NCI-H1048 (cell line): ENCODE data around the gene LRRC34.
A peak's percentile ranks its signal among the peaks of the same experiment; 100 is the strongest.

Experiments used
- DNase-seq: peaks from one replicate; lab custom pipeline; 2025; lab: John Stamatoyannopoulos, UW

LRRC34 gene

DNA sequence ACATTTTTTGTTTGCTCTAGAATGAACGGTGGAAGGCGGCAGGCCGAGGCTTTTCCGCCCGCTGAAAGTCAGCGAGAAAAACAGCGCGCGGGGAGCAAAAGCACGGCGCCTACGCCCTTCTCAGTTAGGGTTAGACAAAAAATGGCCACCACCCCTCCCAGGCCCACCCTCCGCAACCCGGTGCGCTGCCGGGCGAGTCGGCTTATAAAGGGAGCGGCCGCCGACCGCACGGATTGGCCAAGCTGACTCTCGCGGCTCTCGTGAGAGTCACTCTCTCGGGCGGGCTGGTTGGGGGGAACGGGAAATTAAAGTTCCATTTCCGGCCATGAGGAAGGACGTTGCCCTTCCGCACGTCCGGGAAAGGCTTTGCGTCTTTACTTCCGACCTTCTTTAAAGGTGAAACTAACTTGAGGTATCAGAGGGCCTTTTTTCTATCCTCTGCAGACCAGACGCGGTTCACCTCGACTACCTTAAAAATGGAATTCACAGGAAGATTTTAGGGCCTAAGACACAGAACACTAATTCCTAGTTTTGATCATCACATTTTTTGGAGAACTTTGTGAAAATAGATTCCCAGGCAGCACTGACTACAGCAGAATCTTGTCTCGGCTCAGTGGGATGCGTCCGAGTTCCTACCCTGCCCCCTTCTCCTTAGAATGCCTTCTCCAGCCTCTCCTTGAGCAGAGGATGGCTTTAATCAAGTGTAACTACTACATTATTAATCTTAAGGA lies 47.7 kb downstream of the LRRC34 start, which contains the start of gene TERC:
Gene TERC (minus strand): TSS at position 179 of the 731 bp plus-strand sequence.
- DNase-seq = peak; percentile 65

DNA sequence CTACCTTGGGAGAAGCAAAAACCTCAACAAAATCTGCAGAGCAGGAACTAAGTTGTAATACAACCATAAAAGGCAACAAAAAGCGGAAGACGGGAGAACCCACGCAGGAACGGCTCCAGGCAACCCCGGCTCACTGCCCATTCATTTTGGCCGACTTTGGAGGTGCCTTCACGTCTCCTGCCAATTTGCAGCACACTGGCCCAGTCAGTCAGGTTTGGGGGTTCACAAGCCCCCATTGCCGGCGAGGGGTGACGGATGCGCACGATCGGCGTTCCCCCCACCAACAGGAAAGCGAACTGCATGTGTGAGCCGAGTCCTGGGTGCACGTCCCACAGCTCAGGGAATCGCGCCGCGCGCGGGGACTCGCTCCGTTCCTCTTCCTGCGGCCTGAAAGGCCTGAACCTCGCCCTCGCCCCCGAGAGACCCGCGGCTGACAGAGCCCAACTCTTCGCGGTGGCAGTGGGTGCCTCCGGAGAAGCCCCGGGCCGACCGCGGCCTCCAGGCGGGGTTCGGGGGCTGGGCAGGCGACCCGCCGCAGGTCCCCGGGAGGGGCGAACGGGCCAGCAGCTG lies 48.3 kb downstream of the LRRC34 start:
- no peak for DNase-seq

DNA sequence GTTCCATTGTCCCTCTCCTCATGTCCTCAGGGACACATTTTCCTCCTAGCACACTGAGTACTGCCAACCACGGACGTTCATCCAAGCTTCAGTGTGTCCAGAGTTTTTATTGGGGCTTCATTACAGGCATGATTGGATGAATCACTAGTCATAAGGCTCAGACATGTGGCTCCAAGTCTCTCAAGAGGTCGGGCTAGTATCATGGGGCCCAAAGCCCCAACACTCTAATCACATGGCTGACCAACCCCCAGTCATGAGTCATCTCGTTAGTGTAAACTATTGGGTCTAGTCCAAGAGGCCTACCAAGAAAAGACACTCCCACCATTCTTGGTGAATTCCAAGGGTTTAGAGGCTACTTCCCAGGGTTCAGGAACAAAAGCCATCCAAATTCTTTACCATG lies 52.2 kb downstream of the LRRC34 start:
- no peak for DNase-seq

DNA sequence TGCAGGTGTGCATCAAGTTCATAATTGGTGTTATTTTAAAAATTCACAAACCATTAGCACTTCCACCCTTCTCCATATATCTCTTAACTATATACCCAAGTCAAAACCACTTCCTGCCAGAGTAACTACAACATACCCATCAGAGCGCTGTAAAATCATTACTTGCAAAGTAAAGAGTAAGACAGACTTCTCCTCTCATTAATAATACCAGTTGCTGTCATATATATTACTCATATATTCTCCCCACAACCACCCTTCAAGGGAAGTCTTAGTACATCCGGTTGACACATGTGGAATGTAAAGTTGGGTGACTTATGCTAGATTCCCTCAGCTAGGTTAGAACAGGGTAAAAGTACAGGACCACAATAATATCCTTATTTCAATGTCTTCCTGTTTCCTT lies 53.4 kb downstream of the LRRC34 start:
- DNase-seq = no peak

DNA sequence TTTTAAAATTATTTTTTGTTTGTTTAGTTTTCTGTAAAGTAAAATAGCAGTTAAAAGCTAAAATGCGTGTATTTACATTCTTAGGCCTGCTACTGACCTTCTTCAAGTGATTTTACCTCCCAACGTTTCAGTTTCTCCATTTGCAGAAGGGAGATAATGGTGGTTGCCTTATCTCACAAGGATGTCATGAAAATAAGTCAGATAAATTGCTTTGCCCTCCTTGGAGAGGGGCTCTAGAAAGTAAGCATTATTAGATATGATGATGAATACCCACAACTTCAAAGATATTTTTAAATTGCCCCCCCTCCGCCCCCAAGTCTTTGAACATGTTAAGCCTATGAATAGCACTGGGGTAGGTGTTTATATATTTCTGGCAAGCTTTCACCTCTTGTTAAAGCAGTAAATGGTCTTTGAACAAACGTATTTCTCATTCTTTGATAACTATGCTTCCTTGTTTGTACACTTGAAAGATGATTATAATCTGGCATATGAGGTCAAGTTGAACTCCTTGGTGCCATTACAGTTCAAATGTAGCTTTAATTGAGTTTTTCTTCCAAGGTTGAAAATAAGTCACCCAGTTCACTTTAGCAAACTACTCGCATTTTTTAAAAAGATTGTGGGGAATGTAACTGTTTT lies 54.2 kb downstream of the LRRC34 start:
- no peak for DNase-seq

DNA sequence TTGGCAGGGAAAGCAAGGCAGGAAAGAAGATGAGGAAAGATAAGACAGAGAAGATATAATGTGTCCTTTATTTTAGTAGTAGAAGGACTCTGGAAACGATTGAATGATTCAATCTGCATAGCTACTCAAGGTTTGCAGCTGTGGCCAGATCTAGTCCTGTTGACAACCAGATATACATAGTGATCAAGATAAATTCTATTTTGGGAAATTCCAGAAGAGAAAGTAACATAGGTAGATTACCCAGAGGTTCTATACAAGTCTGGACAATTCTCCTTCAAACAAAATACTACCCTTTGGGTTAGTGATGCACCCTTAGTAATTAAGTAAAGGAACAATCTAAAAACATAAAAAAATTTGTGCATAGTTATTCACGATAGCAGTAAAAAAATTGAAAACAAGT lies 57.2 kb downstream of the LRRC34 start:
- no peak for DNase-seq

DNA sequence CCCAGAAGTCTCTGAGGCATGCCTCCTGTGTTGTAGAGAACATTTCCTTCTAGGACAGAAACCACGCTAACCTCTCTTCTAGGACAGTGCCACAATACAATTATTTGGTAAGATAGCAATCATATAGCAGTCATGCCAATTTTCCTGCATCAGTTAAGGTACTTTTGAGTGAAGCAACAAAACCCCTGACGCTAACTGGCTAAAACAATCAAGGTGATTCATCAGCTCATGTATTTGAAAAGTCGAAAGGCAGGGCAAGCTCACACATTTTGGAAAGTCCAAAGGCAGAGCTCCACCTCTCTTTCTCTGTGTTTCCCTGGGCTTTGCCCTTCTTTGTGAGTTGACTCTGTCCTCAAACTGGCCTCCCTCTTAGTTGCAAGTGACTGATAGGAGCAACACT lies 58.0 kb downstream of the LRRC34 start:
- DNase-seq = no peak

DNA sequence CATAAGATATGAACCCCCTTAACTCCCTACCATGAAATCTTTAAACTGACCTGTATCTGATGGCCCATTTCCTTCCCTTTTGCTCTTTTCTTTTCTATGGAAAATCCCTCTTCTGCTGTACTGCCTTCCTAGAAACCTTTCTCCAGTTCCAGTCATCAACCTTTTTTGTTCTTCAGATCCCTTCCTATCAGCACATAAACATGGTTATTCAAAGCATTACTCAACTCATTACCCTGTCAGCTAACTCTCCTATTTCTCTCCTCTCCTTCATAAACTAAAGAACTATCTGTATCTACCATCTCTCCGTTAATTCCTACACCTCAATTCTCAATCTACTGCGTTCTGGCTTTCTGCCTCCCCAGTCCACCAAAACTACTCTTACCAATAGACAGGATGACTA lies 60.8 kb downstream of the LRRC34 start:
- DNase-seq = no peak

DNA sequence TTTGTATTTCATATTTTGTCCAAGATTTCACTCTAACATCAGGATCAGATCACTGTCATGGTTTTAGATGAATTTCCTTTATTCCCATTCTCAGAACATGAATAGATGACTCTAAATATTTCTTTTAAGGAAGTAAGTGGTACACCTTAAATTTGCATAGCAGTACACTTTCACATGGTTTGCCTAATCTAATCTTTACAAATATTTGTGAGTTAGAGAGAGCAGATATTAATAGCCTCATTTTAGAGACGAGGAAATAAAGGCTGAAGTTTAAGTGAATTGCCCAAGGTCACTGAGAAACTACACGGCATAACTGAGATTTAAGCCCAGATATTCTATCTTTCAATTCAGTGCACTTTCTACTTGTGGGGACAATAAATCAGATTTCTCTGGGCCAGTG lies 62.0 kb downstream of the LRRC34 start:
- DNase-seq = no peak

DNA sequence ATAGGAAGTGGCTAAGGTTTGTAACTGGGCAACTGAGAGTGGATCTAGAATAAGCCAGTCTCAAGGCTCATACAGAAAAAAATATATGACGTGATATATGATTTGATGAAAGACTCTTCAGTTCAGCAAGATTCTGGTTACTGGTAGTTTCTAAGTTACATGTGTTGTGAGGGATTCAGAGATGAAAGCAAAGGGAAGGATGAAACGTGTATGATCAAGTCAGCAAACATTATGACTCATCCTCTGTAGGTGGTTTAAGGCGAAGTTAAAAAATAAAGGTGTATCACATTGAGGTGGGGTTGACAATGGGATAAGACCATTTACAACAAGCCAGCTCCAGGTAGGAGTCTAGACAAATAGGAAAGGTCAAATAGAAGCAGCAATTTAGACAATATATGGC lies 64.0 kb downstream of the LRRC34 start:
- no peak for DNase-seq

DNA sequence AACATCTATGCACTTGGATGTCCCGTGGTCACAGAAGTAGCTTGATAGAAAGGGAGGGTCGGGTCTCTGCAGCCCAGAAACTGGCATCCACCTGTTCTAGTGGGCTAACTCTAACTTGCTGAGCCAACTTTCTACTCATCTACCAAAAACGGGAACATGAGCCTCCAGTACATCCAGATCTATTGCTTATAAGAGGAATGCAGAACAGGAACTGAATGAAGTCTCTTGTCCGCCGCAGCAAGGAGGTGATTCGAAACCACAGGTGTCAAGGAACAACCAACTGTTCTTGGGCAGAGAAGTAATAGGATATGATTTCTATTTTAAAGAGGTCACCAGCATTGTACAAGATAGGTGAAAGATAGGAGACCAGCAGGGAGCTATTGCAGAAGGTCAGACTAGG lies 65.8 kb downstream of the LRRC34 start:
- DNase-seq = no peak

DNA sequence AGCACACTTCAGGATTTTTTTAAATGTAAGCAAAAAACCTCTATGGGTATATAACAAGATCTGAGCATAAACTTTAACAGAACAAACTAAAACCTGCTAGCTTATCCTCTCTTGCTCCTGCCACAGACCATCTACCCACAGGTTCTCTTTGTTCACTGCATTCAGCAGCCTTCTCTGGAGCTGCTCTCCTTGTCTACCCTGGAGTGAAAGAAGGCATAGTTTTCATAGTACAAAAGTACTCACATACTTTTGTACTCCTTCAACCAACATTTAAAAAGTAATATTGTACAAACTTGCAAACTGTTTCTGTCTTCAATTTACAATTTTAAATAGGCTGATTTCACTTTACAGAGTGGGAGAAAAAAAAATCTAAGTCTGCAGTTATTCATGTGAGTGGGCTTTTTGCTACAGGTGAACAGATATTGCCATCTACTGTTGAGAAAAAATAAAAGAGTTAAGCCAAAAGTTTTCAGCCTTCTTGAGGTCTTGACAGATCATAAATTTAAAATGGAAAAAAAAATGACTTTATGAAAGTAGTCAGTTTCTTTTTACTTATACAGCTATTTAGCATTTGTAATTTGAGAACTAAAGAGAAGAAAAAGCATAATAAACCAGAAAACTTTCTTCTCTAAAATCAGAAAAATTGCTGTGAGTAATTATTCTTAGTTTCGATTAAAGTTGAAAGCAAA lies 68.2 kb downstream of the LRRC34 start:
- DNase-seq = no peak
